GM12891 (cell line): ENCODE data around the gene SPTA1.
"Not testable (repeated sequence)": the region's sequence is repeated elsewhere in the genome, so short reads cannot be mapped to it uniquely, and the experiment has no call there.

Experiments
- DNase-seq: peaks from one replicate; pipeline ENCODE4 v3.0.0; 2011; ENCODE audit warnings: low spot score; ENCODE audit not compliant: insufficient read length
- FAIRE-seq: peaks from 2 replicates; lab custom pipeline; 2011; peaks lifted over from hg19 to GRCh38; lab: Jason Lieb, UNC
- PAX5 ChIP-seq: IDR thresholded peaks from 2 replicates; pipeline ENCODE4 v1.6.1; 2011; ENCODE audit warnings: low read length, moderate library complexity, mild to moderate bottlenecking; ENCODE audit not compliant: insufficient read depth, severe bottlenecking
- POLR2A ChIP-seq: IDR thresholded peaks from 2 replicates; pipeline ENCODE4 v1.6.1; 2011; ENCODE audit warnings: low read depth, low read length, control low read depth
- POLR2AphosphoS5 ChIP-seq: IDR thresholded peaks from 2 replicates; pipeline ENCODE4 v1.6.1; 2011; ENCODE audit warnings: low read depth, low read length, control low read depth
- POU2F2 ChIP-seq: IDR thresholded peaks from 2 replicates; pipeline ENCODE4 v1.6.1; 2011; ENCODE audit warnings: low read depth, mild to moderate bottlenecking, control low read depth, low read length, moderate library complexity
- SPI1 ChIP-seq: IDR thresholded peaks from 2 replicates; pipeline ENCODE4 v1.6.1; 2011; ENCODE audit warnings: low read depth, low read length, control low read depth
- TAF1 ChIP-seq: IDR thresholded peaks from 2 replicates; pipeline ENCODE4 v1.6.1; 2011; ENCODE audit warnings: low read depth, low read length, control low read depth

Gene SPTA1

DNA sequence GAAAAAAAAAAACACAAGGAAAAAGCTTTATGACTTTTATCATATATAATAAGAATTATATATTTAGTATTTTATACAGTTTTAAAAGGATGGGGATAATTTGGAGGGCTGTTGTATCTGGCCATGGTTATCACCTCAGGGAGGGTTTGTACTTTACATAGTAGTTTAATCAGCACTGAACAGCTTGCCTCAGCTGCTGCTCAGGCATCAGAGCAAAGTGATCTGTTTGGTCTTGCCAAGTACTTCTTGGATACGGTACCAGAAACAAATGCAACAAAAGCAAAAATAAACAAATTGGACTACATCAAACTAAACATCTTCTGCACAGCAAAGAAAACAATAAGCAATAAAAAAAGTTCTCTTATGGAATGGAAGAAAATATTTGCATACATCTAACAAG, 2.6 kb upstream of the SPTA1 start:
- TF ChIP-seq POLR2AphosphoS5 (no peak), POU2F2 (no peak), SPI1 (no peak), TAF1 (no peak)
- FAIRE-seq (no peak), DNase-seq (no peak)

DNA sequence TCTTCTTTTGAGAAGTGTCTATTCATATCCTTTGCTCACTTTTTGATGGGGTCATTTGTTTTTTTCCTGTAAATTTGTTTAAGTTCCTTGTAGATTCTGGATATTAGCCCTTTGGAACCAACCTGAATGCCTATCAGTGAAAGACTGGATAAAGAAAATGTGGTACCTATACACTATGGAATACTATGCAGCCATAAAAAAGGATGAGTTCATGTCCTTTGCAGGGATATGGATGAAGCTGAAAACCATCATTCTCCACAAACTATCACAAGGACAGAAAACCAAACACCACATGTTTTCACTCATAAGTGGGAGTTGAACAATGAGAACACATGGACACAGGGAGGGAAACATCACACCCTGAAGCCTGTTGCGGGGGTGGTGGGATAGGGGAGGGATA, 1.8 kb upstream of the SPTA1 start:
- DNase-seq, FAIRE-seq: not testable (repeated sequence)

DNA sequence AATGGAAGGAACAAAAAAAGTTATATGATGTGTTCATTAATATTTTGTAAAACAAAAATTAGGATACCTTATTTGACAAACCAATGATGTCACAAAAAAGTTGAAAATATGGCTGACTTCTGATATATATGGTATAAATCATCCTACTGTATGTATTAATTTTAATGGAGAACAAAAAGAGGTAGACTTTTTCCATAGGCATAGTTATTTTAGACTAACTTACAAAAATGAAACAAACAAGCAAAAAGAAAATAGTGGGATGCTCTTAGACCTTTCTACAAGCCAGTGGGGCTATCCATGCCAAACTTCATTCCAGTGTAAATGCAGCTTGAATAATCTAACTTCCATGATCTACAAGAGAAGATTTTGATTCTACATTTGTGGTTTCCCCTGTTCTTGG, 522 bp upstream of the SPTA1 start:
- FAIRE-seq: no peak

DNA sequence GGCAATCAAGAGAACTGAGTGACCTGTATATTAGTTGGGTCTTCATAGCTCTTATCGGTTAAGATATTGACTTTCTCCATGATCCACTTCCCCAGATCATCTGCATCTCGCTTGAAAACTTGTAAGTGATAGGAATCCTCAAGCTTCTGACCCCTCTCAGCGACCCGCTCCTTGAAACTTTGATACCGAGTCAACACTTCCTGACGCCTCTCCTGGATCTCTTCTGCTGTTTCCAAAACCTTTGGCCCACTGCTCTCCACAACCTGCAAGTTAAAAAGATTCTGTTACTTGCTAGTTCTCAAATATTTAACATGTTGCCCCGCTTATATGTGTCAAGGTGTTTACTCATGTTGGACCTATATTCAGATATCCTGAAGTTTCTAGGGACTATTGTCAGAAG, 1.4 kb downstream of the SPTA1 start:
- DNase-seq (no peak), FAIRE-seq (no peak)
- TF ChIP-seq SPI1 (no peak), POU2F2 (no peak), POLR2AphosphoS5 (no peak), POLR2A (no peak)

More for the DNA sequence above, 522 bp upstream of the SPTA1 start:
- TF ChIP-seq POLR2AphosphoS5: no peak
- TF ChIP-seq POU2F2: no peak
- no peak for DNase-seq

DNA sequence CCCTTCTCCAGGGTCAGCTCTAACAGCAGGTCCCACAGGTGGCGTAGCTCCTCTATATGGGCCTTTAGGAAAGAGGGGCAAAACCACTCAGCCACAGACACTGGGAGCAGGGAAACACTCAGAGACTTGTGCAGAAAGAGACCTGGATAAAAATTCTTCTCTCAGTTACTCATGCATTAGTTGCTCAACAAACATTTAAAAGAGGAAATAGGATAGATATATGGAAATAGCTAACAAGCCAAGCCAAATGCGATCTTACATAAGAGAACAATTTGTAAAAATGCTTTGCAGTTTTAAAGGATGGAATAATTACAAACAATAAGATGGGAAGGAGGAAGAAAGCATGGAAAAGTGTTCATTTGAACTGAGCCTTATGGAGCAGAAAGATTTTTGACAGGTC, 4.9 kb downstream of the SPTA1 start:
- DNase-seq (no peak), FAIRE-seq (no peak)
- TF ChIP-seq POLR2A (no peak), POU2F2 (no peak), TAF1 (no peak), SPI1 (no peak), PAX5 (no peak), POLR2AphosphoS5 (no peak)

DNA sequence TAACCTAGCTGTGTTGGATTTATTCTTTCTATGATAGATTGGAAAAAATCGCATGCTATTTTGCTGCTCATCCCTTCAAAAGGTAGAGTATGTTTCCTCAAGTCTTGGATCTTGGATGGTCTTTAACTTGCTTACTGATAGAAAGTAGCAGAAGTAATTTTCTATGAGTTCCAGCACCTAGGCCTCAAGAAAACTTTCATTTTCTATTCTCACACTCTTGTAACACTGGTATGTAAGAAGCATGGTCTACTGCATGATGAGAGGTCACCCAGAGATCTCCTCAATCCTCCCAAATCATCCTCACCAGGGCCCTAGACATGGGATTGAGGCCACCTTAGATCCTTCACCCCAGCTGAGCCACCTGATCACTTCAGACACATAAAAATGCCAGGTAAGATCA, 7.2 kb downstream of the SPTA1 start:
- TF ChIP-seq TAF1 (no peak), POLR2A (no peak), PAX5 (no peak), POU2F2 (no peak), POLR2AphosphoS5 (no peak), SPI1 (no peak)
- no peak for FAIRE-seq
- DNase-seq: no peak

DNA sequence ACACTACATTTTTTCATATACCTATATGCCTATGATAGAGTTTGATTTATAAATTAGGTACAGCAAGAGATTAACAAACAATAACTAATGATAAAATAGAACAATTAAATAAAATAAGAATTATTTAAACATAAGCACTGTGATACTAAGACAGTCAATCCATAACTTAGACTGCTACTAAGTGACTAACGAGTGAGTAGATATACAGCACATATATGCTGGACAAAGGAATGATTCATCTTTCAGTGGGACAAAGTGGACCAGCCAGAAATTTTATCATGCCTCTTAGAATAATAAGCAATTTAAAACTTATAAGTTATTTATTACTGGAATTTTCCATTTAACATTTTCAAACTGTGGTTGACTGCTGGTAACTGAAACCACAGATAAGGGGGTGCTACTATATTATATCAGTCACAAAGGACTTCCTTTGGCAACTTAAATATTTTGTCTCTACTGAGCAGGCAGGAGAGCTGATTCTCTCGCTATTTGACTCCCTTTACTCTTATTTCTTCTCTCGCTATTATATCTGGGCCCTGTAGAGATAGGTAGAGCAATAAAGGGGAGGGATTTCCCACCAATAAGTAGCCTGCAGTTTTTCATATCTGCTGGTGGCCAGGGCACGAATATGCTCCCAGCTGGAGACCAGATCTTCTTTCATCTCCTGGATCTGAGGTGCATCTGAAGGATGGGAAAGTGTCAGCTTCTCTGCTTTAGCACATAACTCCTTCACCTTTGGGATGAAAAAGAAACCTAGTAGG, 10.8 kb downstream of the SPTA1 start:
- TF ChIP-seq TAF1: no peak
- no peak for TF ChIP-seq POU2F2
- TF ChIP-seq POLR2AphosphoS5: no peak
- no peak for TF ChIP-seq SPI1
- TF ChIP-seq PAX5: no peak
- no peak for TF ChIP-seq POLR2A
- FAIRE-seq: no peak
- DNase-seq: no peak

DNA sequence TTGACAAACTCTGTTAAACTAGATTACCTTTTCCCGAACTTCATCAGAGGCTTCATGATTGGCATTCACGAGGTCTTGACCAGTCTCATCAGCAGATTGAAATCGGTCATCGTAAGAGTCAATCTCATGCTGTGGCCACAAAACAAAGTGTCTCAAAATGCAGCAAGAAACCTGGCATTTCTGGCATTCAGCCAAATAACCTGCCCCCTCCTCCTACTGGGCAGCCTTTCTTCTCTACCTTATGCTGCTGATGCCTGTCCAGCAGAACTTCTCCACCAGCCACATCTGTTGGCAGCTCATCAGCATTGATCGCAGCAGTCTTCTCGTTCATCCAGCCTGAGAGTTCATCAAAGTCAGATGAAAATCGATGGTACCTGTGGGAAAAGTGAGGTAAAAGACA, 12.2 kb downstream of the SPTA1 start:
- no peak for FAIRE-seq
- no peak for TF ChIP-seq POLR2AphosphoS5
- TF ChIP-seq POLR2A: no peak
- no peak for TF ChIP-seq TAF1
- TF ChIP-seq POU2F2: no peak
- no peak for TF ChIP-seq SPI1
- no peak for TF ChIP-seq PAX5

DNA sequence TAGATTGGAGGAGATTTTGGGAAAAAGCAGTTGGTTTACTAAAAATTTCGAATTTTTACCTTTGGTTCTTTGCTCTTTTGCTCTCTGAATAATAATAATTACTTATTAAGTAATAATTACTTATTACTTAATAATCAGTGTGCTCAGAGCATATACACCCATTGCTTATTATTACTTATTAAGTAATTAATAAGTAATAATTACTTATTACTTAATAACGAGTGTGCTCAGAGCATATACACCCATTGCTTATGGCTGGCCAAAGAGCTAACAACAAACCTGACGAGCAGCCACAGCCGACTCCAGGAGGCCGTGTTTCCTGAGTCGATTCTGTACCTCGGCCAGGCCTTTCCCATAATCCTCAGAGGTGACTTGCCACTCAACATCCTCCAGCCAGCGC, 20.5 kb downstream of the SPTA1 start:
- no peak for FAIRE-seq
- no peak for TF ChIP-seq POU2F2
- no peak for TF ChIP-seq POLR2A
- no peak for TF ChIP-seq PAX5
- no peak for TF ChIP-seq SPI1
- TF ChIP-seq TAF1: no peak
- TF ChIP-seq POLR2AphosphoS5: no peak
- DNase-seq: no peak

More for the DNA sequence above, 12.2 kb downstream of the SPTA1 start:
- DNase-seq: no peak

DNA sequence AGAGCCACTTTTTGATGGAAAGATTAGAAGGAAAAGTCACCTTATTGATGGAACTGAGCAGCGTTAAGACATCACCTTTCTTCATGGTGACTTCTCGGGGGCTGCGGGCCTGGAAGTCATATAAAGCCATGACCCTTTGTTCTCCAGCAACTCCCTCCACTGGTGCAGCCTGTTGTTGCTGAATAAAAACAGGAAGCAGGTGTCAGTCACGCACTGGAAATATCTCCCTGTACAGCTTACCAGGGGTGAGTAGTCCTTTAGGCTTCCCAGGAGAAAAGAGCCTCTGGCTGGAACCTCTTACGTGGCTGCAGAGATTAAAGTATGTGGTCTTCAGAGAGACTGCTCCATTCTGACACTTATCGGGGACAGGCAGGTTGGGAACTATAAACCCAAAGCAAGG, 31.9 kb downstream of the SPTA1 start:
- DNase-seq (no peak), FAIRE-seq (no peak)
- TF ChIP-seq POU2F2 (no peak), POLR2A (no peak), POLR2AphosphoS5 (no peak), SPI1 (no peak), TAF1 (no peak), PAX5 (no peak)

DNA sequence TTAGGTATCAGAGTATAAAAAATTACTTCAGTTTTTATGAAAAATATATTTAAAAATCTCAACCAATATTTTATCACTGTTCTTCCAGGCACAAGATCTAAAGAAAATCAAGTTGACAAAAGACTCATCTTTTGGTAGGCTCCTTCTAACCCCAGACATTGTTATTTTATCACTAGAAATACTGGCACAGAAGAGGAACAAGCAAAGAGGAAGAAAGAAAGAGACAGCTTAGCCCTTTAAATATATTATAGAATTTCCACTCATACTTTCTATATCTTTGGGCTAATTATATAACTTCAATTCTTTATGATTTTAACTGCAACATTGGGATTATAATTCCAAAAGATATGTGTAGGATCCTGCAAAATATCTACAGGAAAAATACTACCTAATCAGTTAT, 32.4 kb downstream of the SPTA1 start:
- FAIRE-seq (no peak), DNase-seq (no peak)
- no peak for TF ChIP-seq POLR2AphosphoS5
- TF ChIP-seq PAX5: no peak
- no peak for TF ChIP-seq SPI1
- TF ChIP-seq POLR2A: no peak
- no peak for TF ChIP-seq TAF1
- TF ChIP-seq POU2F2: no peak
